KMS-11 (cell line): ENCODE measurements around the gene NRP1.

ENCODE experiments used
- H2AFZ ChIP-seq: fragments of 200-600 bp; sonication (generic); 2 replicates; pipeline ENCODE4 v1.6.1; 2016; ENCODE audit warnings: antibody characterized with exemption, mixed run types, low read depth
- H3K27ac ChIP-seq: fragments of 200-600 bp; sonication (generic); 2 replicates; pipeline ENCODE4 v1.6.1; 2016; ENCODE audit warnings: mild to moderate bottlenecking, mixed run types
- H3K27me3 ChIP-seq: fragments of 200-600 bp; sonication (generic); 2 replicates; pipeline ENCODE4 v1.6.1; 2017; ENCODE audit warnings: mild to moderate bottlenecking, low read depth, mixed run types, moderate library complexity; ENCODE audit not compliant: insufficient read depth
- H3K36me3 ChIP-seq: fragments of 200-600 bp; sonication (generic); 2 replicates; pipeline ENCODE4 v1.6.1; 2017; ENCODE audit warnings: mild to moderate bottlenecking, mixed run types; ENCODE audit not compliant: insufficient read depth
- H3K4me1 ChIP-seq: fragments of 200-600 bp; sonication (generic); 2 replicates; pipeline ENCODE4 v1.6.1; 2016; ENCODE audit warnings: mild to moderate bottlenecking, low read depth, mixed run types; ENCODE audit not compliant: poor library complexity, severe bottlenecking
- H3K4me2 ChIP-seq: fragments of 200-600 bp; sonication (generic); 2 replicates; pipeline ENCODE4 v1.7.0; 2016; ENCODE audit warnings: mild to moderate bottlenecking, mixed run types
- H3K4me3 ChIP-seq: fragments of 200-600 bp; sonication (generic); IDR thresholded peaks from 2 replicates; pipeline ENCODE4 v1.6.1; 2017; ENCODE audit warnings: low read depth, low read length, mixed read lengths; ENCODE audit not compliant: insufficient read depth
- H3K79me2 ChIP-seq: fragments of 200-600 bp; sonication (generic); 2 replicates; pipeline ENCODE4 v1.6.1; 2016; ENCODE audit warnings: low read depth, mixed run types; ENCODE audit not compliant: insufficient read depth
- H3K9ac ChIP-seq: fragments of 200-600 bp; sonication (generic); 2 replicates; pipeline ENCODE4 v1.6.1; 2016; ENCODE audit warnings: mild to moderate bottlenecking, mixed run types
- H4K20me1 ChIP-seq: fragments of 200-600 bp; sonication (generic); 2 replicates; pipeline ENCODE4 v1.6.1; 2016; ENCODE audit warnings: mild to moderate bottlenecking, mixed run types; ENCODE audit not compliant: insufficient read depth
- TF ChIP-seq, protein P1 (sequence below): fragments of 200-600 bp; sonication (generic); conservative IDR thresholded peaks from 2 replicates; pipeline ENCODE4 v1.6.1; 2017; ENCODE audit warnings: low read depth, mild to moderate bottlenecking, antibody characterized with exemption, low read length, moderate library complexity, mixed read lengths

The NRP1 gene

DNA sequence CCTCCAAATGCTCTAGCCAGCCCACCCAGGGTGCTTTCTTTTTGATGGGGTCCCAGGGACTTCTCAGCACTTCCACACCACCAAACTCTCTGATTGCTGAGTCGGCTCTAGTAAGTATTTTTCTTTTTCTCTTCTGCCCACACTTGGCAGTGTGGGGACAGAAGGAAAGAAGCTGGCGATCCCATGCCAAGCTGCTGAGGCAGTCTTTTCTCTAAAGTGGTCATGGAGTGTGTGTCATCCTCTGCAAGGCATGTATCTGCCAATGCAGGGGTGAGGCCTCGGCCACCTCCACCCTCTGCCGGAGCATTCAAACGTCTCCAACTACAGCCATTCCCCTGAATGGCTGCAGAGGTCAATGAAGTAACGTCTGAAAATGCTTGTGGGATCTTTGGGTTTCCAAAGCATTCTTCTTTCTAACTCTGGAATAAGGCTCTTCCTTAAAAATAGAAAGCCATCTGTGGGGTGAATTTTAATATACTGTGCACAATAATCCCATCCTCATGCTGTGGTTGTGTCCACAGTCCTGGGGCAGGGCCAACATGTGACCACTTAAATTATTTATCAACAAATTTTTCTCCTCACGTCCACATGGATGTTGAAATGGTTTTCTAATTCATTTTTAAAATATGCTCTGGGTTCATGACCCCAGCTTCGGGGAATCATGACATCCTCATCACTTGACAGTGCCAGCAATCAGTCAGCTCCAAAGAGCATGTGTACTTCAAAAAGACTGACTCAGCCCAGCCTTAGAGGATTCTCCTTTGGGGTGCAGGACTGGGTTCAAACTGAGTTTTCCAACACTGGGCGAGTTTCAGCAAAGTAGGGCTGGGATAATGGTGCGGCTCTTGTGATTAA is 205.1 kb downstream of the NRP1 start:
- H3K27me3 ChIP-seq: no peaks in the 10 kb centered on the region
- H3K36me3 ChIP-seq: no peaks in the 10 kb centered on the region
- no peak overlapping the region for H3K9ac ChIP-seq
- TF ChIP-seq, protein P1, sequence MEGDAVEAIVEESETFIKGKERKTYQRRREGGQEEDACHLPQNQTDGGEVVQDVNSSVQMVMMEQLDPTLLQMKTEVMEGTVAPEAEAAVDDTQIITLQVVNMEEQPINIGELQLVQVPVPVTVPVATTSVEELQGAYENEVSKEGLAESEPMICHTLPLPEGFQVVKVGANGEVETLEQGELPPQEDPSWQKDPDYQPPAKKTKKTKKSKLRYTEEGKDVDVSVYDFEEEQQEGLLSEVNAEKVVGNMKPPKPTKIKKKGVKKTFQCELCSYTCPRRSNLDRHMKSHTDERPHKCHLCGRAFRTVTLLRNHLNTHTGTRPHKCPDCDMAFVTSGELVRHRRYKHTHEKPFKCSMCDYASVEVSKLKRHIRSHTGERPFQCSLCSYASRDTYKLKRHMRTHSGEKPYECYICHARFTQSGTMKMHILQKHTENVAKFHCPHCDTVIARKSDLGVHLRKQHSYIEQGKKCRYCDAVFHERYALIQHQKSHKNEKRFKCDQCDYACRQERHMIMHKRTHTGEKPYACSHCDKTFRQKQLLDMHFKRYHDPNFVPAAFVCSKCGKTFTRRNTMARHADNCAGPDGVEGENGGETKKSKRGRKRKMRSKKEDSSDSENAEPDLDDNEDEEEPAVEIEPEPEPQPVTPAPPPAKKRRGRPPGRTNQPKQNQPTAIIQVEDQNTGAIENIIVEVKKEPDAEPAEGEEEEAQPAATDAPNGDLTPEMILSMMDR: no peak
- H3K4me3 ChIP-seq: no peak overlapping the region
- H3K4me2 ChIP-seq: no peak overlapping the region
- no peaks in the 10 kb centered on the region for H4K20me1 ChIP-seq
- no peaks in the 10 kb centered on the region for H3K79me2 ChIP-seq
- no peaks in the 10 kb centered on the region for H3K4me1 ChIP-seq
- no peak overlapping the region for H2AFZ ChIP-seq
- no peak overlapping the region for H3K27ac ChIP-seq

DNA sequence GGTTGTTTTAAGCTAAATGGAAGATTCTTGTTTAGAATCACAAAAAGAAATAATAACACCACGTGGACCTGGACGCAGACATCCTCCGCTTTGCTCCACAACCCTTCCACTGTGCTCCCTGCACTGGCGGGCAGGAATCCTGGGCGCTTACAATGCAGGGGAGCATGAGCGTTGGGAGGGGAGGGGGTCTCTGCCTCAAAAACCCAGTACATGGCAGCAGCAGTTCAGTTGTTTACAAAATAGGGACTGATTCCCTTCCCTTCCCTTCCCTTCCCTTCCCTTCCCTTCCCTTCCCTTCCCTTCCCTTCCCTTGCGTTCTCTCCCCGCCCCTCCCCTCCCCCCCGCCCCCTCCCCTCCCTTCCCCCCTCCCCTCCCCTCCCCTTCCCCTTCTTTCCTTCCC is 206.8 kb downstream of the NRP1 start:
- Histone ChIP-seq H3K4me2 (no peak overlapping the region), H3K27ac (no peak overlapping the region), H4K20me1 (no peaks in the 10 kb centered on the region), H3K27me3 (no peaks in the 10 kb centered on the region), H3K9ac (no peak overlapping the region), H3K4me3 (no peak overlapping the region), H3K36me3 (no peaks in the 10 kb centered on the region), H2AFZ (no peak overlapping the region), H3K4me1 (no peaks in the 10 kb centered on the region), H3K79me2 (no peaks in the 10 kb centered on the region)
- TF ChIP-seq, protein P1: no peak
